Stomach (tissue), 4 donors: Measurements from ENCODE around the gene CCL14.

ENCODE experiments used
- CTCF ChIP-seq, 7 experiments: fragments of 450-650 bp in 4 of 7; fragments of 200-600 bp in 3 of 7; sonication (generic) in 3 of 7; IDR thresholded peaks; one replicate each; pipeline ENCODE4 v1.5.1; 2016 to 2019; ENCODE audit warnings: antibody characterized with exemption in 7 of 7, control low read depth in 2 of 7, mild to moderate bottlenecking in 1 of 7
- POLR2A ChIP-seq, 4 donors: fragments of 450-650 bp; IDR thresholded peaks; one replicate each; pipeline ENCODE4 v1.6.1; 2016; ENCODE audit warnings: antibody characterized with exemption in 4 of 4, control low read depth in 2 of 4, mild to moderate bottlenecking in 1 of 4, moderate library complexity in 1 of 4

- TF ChIP-seq CTCF (IDR thresholded peaks at IDR 0.05) (no peak), POLR2A (IDR thresholded peaks at IDR 0.05) (no peak)
Measured at GRCh38 chr17:35963663-35964062, 22.9 kb downstream of the CCL14 start.
